Measurements from ENCODE around the gene SH3BGR.

- TF ChIP-seq, protein P1, sequence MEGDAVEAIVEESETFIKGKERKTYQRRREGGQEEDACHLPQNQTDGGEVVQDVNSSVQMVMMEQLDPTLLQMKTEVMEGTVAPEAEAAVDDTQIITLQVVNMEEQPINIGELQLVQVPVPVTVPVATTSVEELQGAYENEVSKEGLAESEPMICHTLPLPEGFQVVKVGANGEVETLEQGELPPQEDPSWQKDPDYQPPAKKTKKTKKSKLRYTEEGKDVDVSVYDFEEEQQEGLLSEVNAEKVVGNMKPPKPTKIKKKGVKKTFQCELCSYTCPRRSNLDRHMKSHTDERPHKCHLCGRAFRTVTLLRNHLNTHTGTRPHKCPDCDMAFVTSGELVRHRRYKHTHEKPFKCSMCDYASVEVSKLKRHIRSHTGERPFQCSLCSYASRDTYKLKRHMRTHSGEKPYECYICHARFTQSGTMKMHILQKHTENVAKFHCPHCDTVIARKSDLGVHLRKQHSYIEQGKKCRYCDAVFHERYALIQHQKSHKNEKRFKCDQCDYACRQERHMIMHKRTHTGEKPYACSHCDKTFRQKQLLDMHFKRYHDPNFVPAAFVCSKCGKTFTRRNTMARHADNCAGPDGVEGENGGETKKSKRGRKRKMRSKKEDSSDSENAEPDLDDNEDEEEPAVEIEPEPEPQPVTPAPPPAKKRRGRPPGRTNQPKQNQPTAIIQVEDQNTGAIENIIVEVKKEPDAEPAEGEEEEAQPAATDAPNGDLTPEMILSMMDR (conservative IDR thresholded peaks at IDR 0.05 in 1 of 2, IDR thresholded peaks at IDR 0.05 in 1 of 2; ENCODE audit: low read depth in 1 of 2, low read length in 2 of 2) = no peak
- no peak for TF ChIP-seq EZH2 (IDR thresholded peaks at IDR 0.05; ENCODE audit: low read length, missing control alignments)
These were observed 47.4 kb downstream of the SH3BGR start for GRCh38 chr21:39499156-39499555.

Data from fibroblast of lung (primary cell).